Fibroblast of lung (primary cell): ENCODE measurements around the gene METRNL.

Source experiments
- CTCF ChIP-seq, 2 donors: IDR thresholded peaks in 1 of 2; conservative IDR thresholded peaks in 1 of 2; 1 replicate in 1 of 2; 2 replicates in 1 of 2; pipeline ENCODE4 v1.5.1; 2011 to 2012; ENCODE audit warnings: low read length in 2 of 2, control low read depth in 1 of 2, inconsistent platforms in 1 of 2, low read depth in 1 of 2, mild to moderate bottlenecking in 1 of 2
- EZH2 ChIP-seq: IDR thresholded peaks from 2 replicates; pipeline ENCODE4 v1.5.1; 2012; ENCODE audit warnings: low read length, control low read depth, mild to moderate bottlenecking; ENCODE audit errors: missing control alignments

- TF ChIP-seq EZH2 (no peak), CTCF (conservative IDR thresholded peaks at IDR 0.05 in 1 of 2, IDR thresholded peaks at IDR 0.05 in 1 of 2; ENCODE audit: low read depth in 1 of 2, low read length in 2 of 2) (no peak)
Observed at GRCh38 chr17:83071966-83072562, 7.3 kb upstream of the METRNL start.
